ENCODE results near the gene EPHA4.
"Not testable (repeated sequence)": the region's sequence is repeated elsewhere in the genome, so short reads cannot be mapped to it uniquely, and the experiment has no call there.

The EPHA4 gene

DNA sequence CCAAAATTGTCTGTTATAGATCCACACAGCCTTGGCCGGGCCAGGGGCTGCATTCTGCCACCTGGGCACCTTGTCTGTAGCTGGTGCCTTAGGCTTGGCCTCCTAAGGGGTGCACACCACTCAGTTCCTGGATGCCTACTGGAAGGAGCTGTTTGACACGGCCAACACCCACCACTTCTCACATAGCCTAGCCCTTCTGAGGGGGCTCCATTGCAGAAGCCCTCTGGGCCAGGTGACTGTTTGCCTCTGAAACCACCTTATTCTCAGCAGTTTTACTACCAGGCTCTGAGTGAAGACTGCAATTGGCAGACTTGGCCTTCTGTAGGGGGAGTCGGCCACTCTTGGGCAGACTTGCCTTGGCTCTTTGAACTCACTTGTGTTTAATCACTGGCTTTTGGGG lies 39.5 kb downstream of the EPHA4 start:
- DNase-seq = no peak

DNA sequence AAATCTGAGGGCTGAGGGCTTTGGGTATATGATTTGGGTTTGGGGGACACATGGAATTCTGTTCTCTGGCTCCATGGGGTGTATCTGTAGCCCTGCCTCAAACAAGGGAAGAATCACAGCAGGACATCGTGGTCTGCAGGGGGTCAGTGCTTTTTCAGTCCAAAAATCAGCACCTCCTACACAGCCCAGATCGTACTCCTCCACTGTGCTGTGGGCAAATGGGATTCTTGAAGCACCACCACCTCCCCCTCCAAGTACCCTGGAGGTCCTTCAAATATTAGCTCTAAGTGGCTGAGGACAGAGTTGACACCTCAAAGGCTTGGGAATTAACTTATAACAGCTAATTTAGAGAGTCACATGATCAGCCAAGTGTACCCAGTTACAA lies 41.5 kb downstream of the EPHA4 start:
- DNase-seq = no peak

DNA sequence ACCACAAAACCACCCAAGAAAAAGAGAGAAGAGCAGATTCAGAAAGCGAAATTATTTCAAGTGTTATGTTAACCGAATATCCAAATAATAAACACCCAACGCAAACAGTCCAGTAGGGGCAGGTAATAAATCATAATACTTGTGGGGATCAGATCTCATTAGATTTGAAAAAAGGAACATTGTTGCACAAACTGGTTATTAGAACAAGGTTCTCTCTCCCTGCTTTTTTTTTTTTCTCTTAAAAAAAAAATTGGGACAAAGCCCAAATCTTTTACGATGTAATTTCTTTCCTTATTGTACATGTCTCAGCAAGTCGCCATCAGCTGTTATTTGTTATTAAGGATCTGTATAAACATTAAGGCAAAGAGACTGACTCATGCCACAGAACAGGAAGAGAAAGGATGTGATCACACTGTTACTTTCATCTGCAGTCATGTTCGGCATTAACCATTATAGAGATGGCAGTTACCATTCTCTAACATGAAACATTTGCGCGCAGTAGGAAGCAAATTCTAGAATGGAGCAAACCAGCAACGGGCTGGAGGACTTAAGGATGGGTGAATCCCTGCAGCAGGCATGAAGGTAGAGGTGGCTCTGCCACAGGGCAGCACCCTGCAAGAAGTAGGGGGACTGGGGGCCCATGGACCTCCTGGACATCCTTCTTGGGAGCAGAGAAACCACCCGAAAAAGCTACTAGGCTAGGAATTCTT lies 42.0 kb downstream of the EPHA4 start:
- no peak for DNase-seq

- no peak for DNase-seq
Measured at GRCh38 chr2:221529177-221529942, 42.7 kb downstream of the EPHA4 start.

- DNase-seq = no peak
Measured at GRCh38 chr2:221527776-221528309, 44.3 kb downstream of the EPHA4 start.

DNA sequence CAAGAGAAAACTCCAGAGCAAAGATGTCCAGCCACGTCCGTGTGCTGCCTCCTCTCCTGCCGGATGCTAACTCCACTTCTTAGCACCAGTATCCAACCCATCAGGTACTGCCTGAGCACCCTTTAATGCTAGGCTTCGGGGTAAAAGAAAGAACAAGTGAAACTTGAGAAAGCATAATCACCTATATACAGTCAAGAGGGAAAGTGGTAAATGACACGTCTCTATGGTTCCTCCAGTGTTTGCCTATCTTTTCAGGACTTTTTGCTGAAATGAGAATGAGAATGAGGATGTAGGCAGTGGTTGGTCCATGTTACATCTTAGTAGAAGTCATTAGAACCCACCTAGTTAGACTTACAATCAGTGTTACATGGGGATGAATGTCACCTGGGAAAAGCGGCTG lies 47.9 kb downstream of the EPHA4 start:
- DNase-seq = no peak

- no peak for DNase-seq
Measured at GRCh38 chr2:221521233-221521845, 50.8 kb downstream of the EPHA4 start.

DNA sequence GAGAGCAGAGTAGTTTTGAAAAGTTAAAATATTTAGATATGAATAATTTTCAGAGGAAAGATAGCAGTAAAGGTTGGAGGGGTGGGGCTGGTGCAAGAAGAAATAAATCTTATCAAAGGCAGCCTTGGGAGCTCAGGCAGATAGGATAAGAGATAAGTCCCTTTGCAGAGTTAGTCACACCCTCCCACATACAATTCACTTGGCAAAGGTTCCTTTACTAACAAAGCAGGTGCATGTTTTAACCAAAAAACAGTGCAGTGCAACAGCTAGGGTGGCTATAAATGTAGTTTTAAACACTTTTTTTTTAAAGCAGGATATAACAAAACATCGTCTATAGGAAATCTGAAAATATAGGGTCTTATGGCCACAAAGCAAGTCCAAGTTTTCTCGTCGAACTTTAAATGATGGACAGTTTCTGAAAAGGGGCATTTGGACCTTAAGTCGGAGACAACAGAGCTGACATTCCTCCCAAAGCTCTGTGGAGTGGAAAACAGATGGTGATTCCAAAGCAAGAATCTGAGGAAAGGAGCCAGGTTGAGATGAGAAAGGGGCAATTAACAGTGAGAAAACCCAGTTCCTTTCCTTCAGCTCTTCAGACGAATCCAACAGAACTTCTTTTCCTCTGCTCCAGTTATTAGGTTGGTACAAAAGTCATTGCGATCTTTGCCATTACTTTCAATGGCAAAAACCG lies 53.0 kb downstream of the EPHA4 start:
- DNase-seq = no peak

DNA sequence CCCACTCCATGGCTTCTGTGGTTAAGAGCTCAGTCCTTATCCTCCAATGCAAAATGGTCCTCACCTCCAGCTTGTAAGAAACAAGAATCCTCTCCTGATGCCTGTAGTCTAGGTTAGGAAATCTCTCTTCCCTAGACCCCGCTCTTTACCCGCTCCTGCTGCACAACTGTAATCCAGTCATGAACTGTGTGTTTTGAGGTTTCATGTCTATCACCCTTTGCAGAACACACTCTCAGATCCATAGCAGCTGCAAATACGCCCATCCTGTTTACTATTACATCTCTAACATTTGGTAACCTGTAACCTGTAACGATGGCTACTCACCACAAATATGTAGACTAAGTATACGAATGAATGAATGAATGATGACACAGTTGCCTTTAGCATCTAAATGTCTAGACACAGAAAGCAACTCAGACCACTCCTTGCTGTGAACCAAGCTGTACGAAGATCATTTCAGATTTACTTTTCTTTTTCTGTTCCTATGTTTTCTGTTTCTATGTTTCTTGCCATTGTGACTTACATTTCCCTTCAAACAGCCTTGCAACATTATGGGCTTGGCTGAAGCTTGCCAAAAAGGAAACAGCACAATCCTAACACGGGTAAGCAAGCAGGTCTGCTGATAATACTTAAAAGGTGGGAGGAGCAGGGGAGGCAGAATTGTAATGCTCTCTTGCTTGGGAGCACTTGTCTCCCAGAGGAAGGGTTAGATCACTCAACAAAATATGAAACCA lies 53.7 kb downstream of the EPHA4 start:
- DNase-seq = no peak

DNA sequence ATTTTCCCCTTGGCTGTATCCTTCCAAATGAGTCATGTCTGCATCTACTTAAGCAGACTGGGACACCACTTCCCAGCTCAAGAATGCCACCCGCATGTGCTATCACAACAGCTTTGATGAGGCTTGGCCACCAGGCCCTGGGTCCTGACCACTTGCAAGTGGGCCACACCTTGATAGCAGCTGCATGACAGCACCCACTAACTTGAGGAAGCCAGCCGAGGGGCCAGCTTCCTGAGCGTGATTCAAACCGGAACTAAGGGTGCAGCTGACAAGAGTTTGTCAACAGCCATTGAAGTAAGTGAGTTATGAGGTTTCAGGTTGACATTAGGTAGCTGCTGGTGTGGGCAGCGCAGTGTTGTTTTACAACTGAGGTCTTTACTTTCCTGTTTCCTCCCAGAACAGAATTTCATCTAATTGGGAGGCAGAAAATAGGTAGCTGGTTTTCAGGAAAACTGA lies 54.4 kb downstream of the EPHA4 start:
- no peak for DNase-seq

DNA sequence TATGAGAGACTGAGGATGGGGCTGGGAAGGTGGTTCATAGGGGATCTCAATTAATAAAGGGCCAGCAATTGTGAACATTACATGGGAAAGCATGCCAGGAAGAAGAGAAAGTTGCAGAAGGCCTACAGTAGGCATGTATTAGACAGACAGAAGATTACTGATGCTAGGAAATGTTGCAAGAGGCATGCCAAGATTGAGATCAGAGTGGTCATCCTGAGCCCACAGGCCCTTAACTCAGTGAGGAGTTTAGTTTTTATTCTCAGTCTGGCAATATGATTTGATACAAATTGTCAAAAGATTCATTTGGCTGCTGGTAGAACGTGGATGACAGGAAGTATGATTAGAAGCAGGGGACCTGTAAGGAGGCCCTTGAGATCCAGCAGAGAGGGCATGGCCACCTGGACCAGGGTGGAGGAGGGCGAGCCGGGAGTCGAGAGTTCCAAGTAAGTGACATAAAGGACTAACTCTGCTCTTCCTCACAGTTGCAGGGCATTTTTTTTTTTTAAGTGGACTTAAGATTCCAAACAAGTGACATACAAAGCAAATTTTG lies 54.9 kb downstream of the EPHA4 start:
- no peak for DNase-seq

DNA sequence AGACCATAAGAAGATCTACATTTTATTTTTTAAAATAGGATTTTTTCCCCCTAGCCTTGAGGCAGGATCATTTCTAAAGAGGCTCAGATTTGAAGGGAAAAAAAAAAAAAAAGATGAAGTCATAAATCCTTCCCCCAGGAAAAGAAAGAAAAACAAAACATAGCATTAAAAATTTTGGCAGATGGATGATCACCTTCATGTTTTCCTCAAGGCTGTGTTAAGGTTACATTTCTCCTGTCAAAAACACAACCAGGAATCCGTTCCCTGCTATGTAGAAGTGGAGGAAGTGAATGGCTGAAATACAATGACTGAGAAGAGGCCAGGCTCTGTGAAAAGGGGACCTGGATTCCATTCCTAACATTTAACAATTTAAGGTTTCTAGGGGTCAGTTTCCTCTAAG lies 56.2 kb downstream of the EPHA4 start:
- DNase-seq = no peak

GRCh38 chr2:221514305-221515040 lies 57.6 kb downstream of the EPHA4 start:
- no peak for DNase-seq

- DNase-seq = no peak
Measured at GRCh38 chr2:221513232-221513631, 58.9 kb downstream of the EPHA4 start.

DNA sequence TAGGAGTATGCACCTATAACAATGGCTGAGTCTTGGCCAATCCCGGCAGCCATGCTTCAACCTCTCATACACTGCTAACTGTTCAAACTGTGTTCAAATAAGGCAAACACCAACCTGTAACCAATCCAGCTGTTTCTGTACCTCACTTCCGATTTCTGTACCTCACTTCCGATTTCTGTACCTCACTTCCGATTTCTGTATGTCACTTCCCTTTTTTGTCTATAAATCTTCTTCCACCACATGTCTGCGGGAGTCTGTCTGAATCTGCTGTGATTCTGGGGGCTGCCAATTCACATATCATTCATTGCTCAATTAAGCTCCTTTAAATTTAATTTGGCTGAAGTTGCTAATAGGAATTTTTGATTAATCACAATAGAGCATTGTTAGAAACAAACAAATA lies 60.8 kb downstream of the EPHA4 start:
- not testable (repeated sequence) for DNase-seq

DNA sequence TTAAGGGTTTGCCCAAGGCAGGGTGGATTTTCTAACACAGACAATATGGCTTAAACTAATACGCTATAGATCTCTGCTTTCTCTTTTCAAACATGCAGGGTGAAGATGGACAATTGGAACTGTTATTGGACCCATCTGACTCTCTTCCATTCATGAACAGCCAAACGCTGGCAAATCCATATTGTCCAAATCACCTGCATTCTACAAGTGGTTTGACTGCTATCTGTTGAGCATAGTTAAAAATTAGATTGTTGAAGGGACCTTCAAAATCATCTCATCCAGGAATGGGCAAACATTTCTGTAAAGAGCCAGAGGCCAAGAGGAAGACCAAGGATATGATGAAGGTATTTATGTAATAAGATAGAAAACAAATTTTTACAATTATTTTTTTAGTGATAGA lies 65.6 kb downstream of the EPHA4 start:
- DNase-seq = no peak

DNA sequence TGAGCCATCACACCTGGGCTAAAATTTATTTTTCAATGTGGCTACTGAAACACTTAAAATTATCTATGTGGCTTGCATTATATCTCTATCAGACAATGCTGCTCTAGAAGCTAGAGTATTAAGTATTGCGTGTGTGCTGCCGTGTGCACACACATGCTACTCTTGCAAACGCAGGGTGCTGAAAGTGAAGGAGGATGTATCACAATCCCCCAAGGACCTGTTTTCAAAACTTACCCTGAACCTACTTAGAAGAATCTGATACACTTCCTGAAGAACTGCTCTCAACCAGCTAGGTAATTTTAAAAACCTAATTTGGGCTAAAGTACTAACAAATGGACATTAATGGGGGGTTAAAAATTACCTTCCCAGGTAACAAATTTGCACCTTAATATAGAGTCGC lies 66.5 kb downstream of the EPHA4 start:
- no peak for DNase-seq

DNA sequence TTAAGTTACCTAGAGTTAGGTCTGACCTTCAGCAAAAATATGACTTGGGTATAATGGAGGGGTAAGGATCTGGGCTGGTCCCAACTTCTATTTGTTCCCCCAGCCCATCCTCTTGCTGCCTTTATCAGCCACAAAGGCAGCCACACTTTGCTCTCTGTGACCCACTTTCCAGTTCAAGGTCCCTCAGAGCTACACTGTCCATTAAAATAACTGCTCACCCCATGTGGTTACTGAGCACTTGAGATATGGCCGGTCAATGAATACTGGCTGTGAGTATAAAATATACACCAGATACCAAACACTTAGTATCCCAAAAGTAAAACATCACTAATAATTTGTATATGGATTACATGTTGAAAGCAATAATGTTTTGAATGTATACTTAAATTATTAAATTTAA lies 67.2 kb downstream of the EPHA4 start:
- DNase-seq = no peak

- no peak for DNase-seq
Measured at GRCh38 chr2:221503965-221504364, 68.1 kb downstream of the EPHA4 start.

DNA sequence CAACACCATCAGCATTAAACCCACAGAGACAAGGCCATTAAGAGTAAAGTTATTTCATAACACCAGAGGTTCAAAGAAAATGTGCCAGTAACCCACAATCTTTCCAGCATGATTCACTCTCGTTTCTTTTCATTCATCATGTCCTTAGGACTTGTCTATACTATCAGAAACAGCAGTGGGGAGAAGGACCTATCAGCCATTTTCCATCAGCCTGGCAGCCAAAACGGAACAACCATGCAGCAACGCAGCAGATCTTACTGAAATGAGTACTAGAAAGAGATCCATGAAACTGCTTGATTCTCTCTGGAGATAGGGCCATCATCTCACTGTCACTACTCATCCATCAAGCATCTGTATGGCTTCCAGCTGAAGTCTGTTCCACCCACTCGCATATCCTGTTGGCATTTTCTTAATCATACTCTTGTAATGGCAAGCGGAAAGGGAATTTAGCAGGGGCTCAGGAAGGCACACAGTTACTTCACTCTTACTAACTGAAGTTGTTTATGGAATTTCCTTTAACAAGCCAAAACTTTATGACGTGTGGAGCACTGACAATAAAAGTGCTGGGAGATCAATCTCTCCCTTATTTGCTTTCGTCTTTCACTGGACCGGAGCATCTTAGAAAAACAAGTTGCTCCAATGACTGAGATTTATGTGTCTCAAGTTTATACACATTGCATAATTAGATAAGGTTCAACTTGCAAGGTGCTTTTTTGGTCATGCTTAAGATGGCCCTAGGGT lies 69.7 kb downstream of the EPHA4 start:
- no peak for DNase-seq

GRCh38 chr2:221501883-221502269 lies 70.2 kb downstream of the EPHA4 start:
- DNase-seq = no peak

Data from midbrain (tissue), 1 donor.